ENCODE data around the gene CLDN8. TPM values are rescaled to one million over a fixed set of nuclear protein-coding genes. Genes with fewer than 3 reads are reported as not detected.

CLDN8 gene
- total and polyA plus RNA-seq, 10 of the 15 experiments (the other 5 are each of a cell fraction or from before 2014, with no cell fraction given), result not detected

DNA sequence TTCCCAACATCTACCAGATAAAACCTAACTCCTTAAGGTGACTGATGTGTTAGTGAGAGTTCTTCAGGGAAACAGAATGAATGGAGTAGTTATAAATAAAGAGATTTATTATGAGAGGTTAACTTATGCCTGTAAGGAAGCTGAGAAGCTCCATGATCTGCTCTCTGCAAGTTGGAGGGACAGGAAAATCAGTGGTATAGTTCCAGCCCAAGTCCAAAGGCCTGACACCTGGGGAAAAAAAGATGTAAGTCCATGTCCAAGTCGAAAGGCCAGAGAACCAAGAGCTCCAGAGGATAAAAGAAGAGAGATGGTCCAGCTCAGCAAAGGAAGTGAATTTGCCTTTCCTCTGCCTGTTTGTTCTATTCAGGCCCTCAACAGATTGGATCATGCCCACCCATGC is 39.8 kb upstream of the CLDN8 start:
- no peaks in the 10 kb centered on the region for H4K20me1 ChIP-seq (ENCODE audit: control insufficient read depth, insufficient read depth)
- SMC1A ChIA-PET (ENCODE audit: uncharacterized antibody, unreplicated experiment), result no interaction called here
- no peak overlapping the region for H2AFZ ChIP-seq (ENCODE audit: control insufficient read depth, low read depth, low read length)
- BruUV-seq (replicated peaks), result no TSS peak
- no peak for FAIRE-seq
- H3K27me3 ChIP-seq (replicated peaks in 1 of 2; ENCODE audit: control insufficient read depth in 2 of 2, insufficient read depth in 2 of 2, low read length in 1 of 2), result no peaks in the 10 kb centered on the region
- no peak for ATAC-seq
- 0% methylated on average over 1 of the region's 1 CpG for WGBS (ENCODE audit: insufficient coverage, insufficient replicate concordance, low lambda C conversion rate, missing lambda C conversion rate)
- TF ChIP-seq CEBPB (IDR thresholded peaks at IDR 0.05; ENCODE audit: borderline replicate concordance in 1 of 2, low read depth in 2 of 2, low read length in 2 of 2) (no peak), ESRRA (IDR thresholded peaks at IDR 0.05; ENCODE audit: low read length) (no peak), SUZ12 (IDR thresholded peaks at IDR 0.05; ENCODE audit: unreplicated experiment) (no peak), EZH2 (IDR thresholded peaks at IDR 0.05; ENCODE audit: borderline replicate concordance, control insufficient read depth, low read depth, low read length) (no peak), HDAC6 (IDR thresholded peaks at IDR 0.05; ENCODE audit: unreplicated experiment) (no peak), CBX3 (IDR thresholded peaks at IDR 0.05; ENCODE audit: borderline replicate concordance, low read depth) (no peak), ZBED1 (IDR thresholded peaks at IDR 0.05; ENCODE audit: borderline replicate concordance) (no peak), TCF3 (IDR thresholded peaks at IDR 0.05; ENCODE audit: borderline replicate concordance, insufficient read depth, low read depth, low read length) (no peak), NFYB (IDR thresholded peaks at IDR 0.05; ENCODE audit: insufficient read depth, low read depth, low read length) (no peak), YY1 (IDR thresholded peaks at IDR 0.05; ENCODE audit: low read depth, low read length) (no peak), SUPT20H (IDR thresholded peaks at IDR 0.05; ENCODE audit: borderline replicate concordance, control insufficient read depth, low read depth, low read length) (no peak), HDAC2 (IDR thresholded peaks at IDR 0.05) (no peak), TCF12 (IDR thresholded peaks at IDR 0.05; ENCODE audit: low read depth, low read length) (no peak), ETV6 (conservative IDR thresholded peaks at IDR 0.05 in 1 of 2, IDR thresholded peaks at IDR 0.05 in 1 of 2; ENCODE audit: borderline replicate concordance in 1 of 2, low read depth in 1 of 2) (no peak)
- TF ChIP-seq, protein P1, sequence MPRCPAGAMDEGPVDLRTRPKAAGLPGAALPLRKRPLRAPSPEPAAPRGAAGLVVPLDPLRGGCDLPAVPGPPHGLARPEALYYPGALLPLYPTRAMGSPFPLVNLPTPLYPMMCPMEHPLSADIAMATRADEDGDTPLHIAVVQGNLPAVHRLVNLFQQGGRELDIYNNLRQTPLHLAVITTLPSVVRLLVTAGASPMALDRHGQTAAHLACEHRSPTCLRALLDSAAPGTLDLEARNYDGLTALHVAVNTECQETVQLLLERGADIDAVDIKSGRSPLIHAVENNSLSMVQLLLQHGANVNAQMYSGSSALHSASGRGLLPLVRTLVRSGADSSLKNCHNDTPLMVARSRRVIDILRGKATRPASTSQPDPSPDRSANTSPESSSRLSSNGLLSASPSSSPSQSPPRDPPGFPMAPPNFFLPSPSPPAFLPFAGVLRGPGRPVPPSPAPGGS (IDR thresholded peaks at IDR 0.05; ENCODE audit: borderline replicate concordance, insufficient read depth, low read depth, low read length, poor library complexity, severe bottlenecking), result no peak
- TF ChIP-seq, protein P2, sequence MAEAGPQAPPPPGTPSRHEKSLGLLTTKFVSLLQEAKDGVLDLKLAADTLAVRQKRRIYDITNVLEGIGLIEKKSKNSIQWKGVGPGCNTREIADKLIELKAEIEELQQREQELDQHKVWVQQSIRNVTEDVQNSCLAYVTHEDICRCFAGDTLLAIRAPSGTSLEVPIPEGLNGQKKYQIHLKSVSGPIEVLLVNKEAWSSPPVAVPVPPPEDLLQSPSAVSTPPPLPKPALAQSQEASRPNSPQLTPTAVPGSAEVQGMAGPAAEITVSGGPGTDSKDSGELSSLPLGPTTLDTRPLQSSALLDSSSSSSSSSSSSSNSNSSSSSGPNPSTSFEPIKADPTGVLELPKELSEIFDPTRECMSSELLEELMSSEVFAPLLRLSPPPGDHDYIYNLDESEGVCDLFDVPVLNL (IDR thresholded peaks at IDR 0.05; ENCODE audit: low read depth, low read length), result no peak
- TF ChIP-seq, protein P3, sequence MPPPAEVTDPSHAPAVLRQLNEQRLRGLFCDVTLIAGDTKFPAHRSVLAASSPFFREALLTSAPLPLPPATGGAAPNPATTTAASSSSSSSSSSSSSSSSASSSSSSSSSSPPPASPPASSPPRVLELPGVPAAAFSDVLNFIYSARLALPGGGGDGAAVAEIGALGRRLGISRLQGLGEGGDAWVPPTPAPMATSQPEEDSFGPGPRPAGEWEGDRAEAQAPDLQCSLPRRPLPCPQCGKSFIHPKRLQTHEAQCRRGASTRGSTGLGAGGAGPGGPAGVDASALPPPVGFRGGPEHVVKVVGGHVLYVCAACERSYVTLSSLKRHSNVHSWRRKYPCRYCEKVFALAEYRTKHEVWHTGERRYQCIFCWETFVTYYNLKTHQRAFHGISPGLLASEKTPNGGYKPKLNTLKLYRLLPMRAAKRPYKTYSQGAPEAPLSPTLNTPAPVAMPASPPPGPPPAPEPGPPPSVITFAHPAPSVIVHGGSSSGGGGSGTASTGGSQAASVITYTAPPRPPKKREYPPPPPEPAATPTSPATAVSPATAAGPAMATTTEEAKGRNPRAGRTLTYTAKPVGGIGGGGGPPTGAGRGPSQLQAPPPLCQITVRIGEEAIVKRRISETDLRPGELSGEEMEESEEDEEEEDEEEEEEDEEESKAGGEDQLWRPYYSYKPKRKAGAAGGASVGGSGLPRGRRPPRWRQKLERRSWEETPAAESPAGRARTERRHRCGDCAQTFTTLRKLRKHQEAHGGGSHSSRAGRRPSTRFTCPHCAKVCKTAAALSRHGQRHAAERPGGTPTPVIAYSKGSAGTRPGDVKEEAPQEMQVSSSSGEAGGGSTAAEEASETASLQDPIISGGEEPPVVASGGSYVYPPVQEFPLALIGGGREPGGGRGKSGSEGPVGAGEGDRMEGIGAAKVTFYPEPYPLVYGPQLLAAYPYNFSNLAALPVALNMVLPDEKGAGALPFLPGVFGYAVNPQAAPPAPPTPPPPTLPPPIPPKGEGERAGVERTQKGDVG (CRISPR knock-in tag; IDR thresholded peaks at IDR 0.05), result no peak
- TF ChIP-seq, protein P4, sequence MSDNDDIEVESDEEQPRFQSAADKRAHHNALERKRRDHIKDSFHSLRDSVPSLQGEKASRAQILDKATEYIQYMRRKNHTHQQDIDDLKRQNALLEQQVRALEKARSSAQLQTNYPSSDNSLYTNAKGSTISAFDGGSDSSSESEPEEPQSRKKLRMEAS (IDR thresholded peaks at IDR 0.05; ENCODE audit: low read depth, low read length), result no peak
- intact Hi-C loops (cut with micrococcal nuclease; ENCODE audit: unreplicated experiment) (no loop called here), in situ Hi-C loops (cut with MboI) (loop anchor here (10.0 kb wide), 1 partner anchor 59 kb away; no protein-coding TSS in a partner anchor)
- H3K36me3 ChIP-seq (ENCODE audit: control insufficient read depth in 2 of 2, insufficient read depth in 2 of 2, low read length in 1 of 2), result no peaks in the 10 kb centered on the region
- RAD21 ChIA-PET (ENCODE audit: unreplicated experiment), result no interaction called here
- H3K4me1 ChIP-seq (ENCODE audit: control insufficient read depth, insufficient read depth, low read length), result no peaks in the 10 kb centered on the region
- H3K4me3 ChIP-seq, result no peak overlapping the region
- no peak for DNase-seq (ENCODE audit: low read depth, low spot score)
- POLR2A ChIA-PET, result no interaction called here
- no peak overlapping the region for H3K9ac ChIP-seq (ENCODE audit: control insufficient read depth, insufficient read depth, low read length)
- no peaks in the 10 kb centered on the region for H3K9me3 ChIP-seq (replicated peaks; ENCODE audit: control insufficient read depth, insufficient read depth, low read length)
- no peaks in the 10 kb centered on the region for H3K79me2 ChIP-seq (ENCODE audit: control insufficient read depth, insufficient read depth, low read length)
- H3K4me2 ChIP-seq (ENCODE audit: control insufficient read depth, insufficient read depth), result no peak overlapping the region
- CTCF ChIA-PET, result interaction anchor here (1.3 kb wide), 1 partner anchor 11 kb away, joined by 4 read pairs; no protein-coding TSS in a partner anchor
- no peak overlapping the region for H3K27ac ChIP-seq (ENCODE audit: control insufficient read depth, insufficient read depth)
